NCI-H524 (cell line): ENCODE measurements around the gene POMGNT1.
"Not testable (repeated sequence)": the region's sequence is repeated elsewhere in the genome, so short reads cannot be mapped to it uniquely, and the experiment has no call there.

Source experiments
- DNase-seq, 2 experiments: peaks; one replicate each; lab custom pipeline; 2025; lab: John Stamatoyannopoulos, UW

POMGNT1 gene

DNA sequence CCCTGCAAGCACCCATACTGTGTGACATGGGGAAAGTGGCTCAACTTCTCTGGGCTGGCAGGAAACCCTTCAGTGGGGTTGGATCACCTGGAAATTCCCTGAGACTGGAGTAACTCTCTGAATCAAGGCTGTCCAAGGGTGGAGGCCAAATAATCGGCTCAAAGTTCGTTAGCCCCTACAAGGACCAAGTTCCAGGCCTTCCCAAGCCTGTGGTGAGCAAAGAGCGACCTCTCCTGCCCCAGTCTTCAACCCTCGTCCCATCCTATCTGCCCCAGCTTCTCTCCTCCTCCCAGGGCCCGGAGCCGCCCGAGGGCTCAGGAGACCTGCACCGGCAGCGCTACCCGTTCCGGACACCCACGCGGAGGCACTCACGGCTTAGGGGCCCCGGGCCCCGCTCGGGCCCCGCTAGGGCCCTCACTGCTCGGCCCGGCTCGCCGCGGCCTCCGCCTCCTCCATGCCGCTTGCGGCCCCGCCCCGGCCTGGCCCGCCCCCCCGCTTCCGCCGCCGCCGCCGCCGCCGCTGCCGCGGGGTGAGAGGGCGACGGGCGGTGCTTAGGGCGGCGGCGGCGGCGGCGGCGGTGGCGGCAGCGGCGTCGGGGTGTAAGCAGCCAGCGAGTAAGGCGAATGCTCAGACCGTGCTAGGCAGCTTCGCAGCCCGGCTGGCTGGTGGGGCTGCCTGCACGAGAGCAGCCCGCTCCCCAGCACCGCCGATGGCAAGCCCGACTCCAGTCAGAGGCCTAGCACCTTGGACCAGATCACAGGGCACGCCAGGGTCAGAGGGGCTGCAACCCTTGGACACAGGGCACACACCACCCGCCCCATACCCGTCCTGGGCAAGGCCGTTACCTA, at the start of gene POMGNT1:
Gene POMGNT1 (minus strand): TSS at position 471 of the 848 bp plus-strand sequence. CDS start 613 bp downstream, outside the sequence.
- peak in 1 of 2 experiments; percentile 43 for DNase-seq

DNA sequence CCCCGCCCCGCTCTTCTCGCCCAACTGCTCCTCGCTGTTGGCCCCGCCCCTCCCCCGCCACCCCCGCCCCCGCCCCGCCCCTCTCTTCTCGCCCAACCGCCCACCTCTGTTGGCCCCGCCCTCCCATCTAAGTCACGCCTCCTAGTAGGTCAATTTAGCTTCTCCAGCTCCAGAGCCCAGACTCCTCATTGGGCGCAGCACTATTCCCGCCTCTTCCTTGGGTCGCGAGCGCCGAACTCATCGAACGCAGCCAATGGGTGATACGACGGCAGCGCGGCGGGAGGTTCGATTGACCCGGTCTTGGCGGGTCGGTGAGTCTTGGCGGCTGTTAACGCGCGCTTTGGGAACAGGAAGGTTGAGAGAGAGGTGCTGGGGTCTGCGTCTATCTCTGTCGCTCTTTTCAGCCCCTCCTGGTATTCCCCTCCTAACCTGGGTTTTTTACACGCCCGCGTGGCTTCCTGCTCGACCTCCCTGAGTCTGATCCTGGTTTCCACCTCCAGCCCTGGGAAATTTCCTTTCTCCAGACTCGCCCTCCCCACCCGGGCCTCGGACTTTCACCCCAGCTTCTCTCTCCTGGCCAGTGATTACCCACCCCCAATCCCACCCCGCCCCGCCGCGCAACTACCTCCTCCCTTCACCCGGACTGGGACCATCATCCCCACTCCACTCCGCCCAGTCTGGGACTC, 49.3 kb upstream of the POMGNT1 start, which contains the start of gene RAD54L:
Gene RAD54L (plus strand): TSS at position 328 of the 686 bp plus-strand sequence. CDS start 643 bp downstream, outside the sequence.
- peak; percentile 98 for DNase-seq

DNA sequence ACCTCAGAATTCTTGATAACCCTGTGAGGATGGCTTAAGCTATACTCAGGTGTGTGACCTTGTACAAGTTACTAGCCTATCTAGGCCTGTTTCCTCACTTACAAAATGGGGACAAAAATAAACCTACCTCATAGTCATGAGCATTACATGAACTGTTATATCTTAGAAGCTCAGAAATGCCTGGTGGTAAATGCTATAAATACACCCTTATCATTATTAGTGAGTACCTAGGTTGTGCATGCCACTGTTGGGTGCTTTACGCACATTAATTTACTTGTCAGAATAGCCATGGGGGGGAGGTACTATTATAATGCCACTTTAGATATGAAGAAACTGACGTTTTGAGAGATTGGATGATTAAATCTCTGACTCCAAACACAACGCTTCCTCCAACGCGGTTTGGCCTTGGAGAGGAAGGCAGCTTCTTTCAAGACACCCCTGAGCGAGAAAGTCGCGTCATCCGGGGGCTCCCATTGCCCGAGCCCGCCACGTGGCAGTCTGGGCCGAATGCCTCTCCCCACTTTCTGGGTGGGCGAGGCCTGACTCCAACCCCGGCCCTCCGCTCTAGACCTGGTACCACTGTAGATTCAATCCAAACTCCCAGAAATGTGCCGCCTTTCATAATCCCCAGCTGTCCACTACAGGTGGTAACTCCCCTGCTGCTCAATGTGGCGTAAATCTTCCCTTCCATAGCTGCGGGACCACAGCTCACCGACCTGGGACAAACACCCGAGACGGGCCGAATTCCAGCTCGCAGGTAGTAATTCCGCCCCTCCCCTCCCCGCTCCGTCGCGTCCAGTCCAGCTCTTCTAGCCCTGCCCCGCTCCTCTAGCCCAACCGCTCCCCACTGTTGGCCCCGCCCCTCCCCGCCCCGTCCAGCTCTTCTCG, 48.6 kb upstream of the POMGNT1 start:
- DNase-seq, result no peak

DNA sequence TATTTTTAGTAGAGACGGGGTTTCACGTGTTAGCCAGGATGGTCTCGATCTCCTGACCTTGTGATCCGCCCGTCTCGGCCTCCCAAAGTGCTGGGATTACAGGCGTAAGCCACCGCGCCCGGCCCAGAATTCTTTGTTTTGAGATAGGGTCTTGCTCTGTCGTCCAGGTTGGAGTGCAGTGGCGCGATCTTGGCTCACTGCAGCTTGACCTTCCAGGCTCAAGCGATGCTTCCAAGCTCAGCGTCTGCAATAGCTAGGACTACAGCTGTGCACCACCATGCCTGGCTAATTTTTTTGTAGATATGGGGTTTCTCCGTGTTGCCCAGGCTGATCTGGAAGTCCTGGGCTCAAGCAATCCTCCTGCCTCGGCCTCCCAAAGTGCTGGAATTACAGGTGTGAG, 47.9 kb upstream of the POMGNT1 start:
- not testable (repeated sequence) for DNase-seq

DNA sequence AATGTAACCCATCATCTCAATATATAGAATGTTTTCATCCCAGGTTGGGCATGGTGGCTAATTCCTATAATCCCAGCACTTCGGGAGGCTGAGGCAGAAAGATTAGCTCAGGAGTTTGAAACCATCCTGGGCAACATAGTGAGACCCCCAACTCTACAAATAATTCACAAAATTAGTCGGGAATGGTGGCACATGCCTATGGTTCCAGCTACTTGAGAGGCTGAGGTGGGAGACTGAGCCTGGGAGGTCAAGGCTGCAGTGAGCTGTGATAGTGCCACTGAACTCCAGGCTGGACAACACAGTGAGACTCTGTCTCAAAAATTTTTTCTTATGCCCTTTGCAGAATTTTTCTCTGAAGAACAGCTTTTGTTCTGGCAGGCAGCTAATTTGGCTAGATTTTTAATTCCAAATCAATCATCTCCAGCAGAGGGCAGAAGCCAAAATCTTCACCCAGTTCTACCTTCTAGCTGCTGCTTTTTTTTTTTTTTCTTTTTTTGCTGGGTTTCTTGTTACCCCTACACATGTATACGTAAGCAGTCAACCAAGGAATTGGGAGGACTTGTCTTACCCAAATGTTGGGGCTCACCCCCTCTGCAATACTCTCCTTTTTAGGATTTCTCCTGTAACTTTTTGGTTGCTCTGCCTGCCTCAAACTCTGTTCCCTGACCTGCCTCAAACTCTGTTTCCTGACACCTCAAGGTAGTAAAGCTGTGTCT, 46.6 kb upstream of the POMGNT1 start:
- peak in 1 of 2 experiments; percentile 32 for DNase-seq

DNA sequence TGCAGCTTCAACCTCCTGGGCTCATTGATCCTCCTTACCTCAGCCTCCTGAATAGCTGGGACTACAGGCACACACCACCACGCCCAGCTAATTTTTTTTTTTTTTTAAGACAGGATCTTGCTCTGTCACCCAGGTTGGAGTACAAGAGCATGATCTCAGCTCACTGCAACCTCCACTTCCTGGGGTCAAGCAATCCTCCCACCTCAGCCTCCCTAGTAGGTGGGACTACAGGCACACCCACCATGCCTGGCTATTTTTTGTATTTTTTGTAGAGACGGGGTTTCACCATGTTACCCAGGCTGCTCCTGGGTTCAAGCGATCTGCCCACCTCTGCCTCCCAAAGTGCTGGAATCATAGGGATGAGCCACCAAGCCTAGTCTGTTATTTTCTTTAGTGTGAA, 45.6 kb upstream of the POMGNT1 start:
- not testable (repeated sequence) for DNase-seq

DNA sequence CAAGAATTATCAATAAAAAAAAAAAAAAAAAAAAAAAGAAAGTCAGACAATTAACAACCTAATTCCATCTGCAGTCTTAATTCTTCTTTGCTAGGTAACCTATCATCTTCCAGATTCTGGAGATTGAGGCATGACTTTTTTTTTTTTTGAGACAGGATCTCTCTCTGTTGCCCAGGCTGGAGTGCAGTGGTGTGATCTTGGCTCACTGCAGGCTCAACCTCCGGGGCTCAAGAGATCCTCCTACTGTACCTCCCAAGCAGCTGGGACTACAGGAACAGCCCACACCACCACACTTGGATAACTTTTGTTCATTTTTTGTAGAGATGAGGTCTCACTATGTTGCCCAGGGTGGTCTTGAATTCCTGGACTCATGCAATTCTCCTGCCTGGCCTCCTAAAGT, 44.7 kb upstream of the POMGNT1 start:
- DNase-seq, result no peak

DNA sequence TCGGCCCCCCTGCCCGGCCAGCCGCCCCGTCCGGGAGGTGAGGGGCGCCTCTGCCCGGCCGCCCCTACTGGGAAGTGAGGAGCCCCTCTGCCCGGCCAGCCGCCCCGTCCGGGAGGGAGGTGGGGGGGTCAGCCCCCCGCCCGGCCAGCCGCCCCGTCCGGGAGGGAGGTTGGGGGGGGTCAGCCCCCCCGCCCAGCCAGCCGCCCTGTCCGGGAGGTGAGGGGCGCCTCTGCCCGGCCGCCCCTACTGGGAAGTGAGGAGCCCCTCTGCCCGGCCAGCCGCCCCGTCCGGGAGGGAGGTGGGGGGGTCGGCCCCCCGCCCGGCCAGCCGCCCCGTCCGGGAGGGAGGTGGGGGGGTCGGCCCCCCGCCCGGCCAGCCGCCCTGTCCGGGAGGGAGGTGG, 43.5 kb upstream of the POMGNT1 start:
- not testable (repeated sequence) for DNase-seq

DNA sequence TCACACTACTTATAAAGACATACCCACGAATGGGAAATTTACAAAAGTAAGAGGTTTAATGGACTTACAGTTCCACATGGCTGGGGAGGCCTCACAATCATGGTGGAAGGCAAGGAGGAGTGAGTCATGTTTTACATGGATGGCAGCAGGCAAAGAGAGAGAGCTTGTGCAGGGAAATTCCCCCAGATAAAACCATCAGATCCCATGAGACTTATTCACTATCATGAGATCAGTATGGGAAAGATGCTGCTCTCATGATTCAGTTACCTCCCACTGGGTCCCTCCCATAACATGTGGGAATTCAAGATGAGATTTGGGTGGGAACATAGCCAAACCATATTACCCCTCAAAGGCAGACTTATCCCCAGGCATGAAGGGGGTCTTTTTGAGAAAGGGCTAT, 40.6 kb upstream of the POMGNT1 start:
- not testable (repeated sequence) for DNase-seq

DNA sequence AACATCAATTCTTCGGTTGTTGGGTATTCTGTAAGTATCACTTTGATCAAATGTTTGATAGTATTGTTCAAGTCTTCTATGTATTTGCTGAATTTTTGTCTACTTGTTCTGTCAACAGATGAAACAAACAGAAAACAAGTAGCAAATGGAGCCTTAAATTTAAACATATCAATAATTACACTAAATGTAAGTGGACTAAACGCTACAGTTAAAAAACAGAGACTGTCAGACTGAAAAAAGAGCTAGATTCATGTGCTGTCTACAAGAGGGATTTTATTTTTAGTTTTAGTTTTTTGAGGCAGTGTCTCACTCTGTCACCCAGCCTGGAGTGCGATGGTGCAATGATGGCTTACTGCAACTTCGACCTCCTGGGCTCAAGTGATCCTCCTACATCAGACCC, 38.6 kb upstream of the POMGNT1 start:
- DNase-seq, result no peak

DNA sequence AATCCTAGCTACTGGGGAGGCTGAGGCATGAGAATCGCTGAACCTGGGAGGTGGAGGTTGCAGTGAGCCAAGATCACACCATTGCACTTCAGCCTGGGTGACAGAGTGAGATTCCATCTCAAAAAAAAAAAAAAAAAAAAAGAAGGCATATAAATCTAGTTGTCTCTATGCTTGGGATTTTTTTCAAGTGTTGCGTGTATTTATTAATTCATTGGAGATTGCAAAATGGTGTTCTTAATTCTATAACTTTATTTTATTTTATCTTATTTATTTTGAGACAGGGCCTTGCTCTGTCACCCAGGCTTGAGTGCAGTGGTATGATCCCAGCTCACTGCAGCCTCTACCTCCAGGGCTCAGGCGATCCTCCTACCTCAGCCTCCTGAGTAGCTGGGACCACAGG, 33.0 kb upstream of the POMGNT1 start:
- not testable (repeated sequence) for DNase-seq

DNA sequence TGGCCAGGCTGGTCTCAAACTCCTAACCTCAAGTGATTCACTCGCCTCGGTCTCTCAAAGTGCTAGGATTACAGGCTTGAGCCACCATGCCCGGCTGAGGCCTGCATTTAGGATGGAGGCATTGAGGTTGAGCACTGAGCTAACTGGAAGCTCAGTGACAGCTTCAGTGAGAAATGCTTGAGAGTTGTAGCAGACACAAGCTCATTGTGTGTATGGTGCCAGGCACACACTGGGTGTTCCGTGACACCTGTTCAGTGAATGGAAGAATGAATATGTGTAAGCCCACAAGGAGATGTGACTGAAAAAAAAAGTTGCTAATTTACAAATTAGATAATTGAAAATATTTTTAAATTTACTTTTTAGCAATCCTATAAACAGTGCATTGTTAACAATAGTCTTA, 26.7 kb upstream of the POMGNT1 start:
- DNase-seq, result no peak

DNA sequence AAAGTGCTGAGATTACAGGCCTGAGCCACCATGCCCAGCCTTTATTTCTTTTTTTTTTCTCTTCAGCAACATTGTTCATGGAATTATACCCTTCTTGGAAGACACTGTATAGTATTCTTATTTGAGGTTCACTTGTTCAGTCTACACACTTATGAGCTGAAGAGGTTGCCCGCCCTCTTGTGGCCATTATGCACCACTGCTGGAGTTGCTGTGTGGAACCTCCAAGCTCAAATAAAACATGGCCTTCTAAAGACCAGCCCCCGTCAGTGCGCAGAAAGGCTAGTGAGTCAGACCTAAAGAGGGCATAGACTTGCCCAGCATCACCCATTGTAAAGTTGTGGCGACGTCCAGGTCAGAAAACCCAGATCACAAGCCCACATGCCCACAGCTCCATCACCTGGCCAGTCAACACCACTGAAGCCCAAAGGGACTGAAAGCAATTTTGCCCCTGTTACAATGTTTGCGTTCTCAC, 25.3 kb upstream of the POMGNT1 start:
- peak; percentile 40 to 75 for DNase-seq

DNA sequence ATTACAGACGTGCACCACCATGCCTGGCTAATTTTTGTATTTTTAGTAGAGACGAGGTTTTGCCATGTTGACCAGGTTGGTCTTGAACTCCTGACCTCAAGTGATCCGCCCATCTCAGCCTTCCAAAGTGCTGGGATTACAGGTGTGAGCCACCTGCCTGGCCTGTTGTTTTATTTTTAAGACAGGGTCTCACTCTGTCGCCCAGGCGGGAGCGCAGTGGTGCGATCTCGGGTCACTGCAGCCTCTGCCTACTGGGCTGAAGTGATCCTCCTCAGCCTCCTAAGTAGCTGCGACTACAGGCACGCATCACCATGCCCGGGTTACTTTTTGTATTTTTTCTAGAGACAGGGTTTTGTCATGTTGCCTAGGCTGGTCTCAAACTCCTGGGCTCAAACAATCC, 24.8 kb upstream of the POMGNT1 start:
- not testable (repeated sequence) for DNase-seq

DNA sequence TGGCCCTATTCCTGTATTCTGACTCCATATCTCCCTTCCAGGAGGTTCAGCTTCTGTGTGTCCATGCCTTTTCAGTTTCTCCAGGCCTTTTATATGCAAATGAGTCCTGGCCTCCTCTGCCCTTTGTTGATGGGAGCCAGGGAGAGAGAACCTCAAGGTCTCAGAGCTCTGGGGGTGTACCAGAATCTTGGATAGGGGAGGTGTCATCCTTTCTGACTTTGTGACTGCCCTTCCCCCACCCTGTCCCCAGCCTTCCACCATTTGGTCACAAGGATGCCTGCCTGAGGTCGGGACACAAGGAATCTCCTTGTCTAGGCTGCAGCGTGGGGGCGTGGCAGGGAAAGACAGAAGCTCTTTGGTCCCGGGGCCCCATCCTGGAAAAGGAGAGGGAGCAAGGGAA, 23.5 kb upstream of the POMGNT1 start:
- DNase-seq, result no peak

DNA sequence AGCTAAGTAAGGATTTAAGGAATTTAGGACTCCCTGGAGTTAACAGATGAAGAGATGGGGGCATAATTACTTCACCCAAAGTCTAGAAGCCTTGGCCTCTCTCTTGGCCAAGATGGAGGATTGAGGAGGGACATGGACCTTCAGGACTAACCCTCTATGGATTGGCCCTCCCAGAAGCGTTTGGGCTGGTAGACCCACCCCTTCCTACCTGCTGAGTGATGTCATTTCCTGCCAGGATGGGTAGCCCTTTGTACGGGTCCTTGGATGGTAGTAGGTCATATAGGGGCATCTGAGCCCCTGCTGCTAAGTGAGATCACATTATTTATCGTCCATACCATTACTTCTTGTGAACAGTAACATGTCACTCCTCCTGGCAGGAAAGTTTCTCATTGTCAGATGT, 22.6 kb upstream of the POMGNT1 start:
- DNase-seq, result no peak

DNA sequence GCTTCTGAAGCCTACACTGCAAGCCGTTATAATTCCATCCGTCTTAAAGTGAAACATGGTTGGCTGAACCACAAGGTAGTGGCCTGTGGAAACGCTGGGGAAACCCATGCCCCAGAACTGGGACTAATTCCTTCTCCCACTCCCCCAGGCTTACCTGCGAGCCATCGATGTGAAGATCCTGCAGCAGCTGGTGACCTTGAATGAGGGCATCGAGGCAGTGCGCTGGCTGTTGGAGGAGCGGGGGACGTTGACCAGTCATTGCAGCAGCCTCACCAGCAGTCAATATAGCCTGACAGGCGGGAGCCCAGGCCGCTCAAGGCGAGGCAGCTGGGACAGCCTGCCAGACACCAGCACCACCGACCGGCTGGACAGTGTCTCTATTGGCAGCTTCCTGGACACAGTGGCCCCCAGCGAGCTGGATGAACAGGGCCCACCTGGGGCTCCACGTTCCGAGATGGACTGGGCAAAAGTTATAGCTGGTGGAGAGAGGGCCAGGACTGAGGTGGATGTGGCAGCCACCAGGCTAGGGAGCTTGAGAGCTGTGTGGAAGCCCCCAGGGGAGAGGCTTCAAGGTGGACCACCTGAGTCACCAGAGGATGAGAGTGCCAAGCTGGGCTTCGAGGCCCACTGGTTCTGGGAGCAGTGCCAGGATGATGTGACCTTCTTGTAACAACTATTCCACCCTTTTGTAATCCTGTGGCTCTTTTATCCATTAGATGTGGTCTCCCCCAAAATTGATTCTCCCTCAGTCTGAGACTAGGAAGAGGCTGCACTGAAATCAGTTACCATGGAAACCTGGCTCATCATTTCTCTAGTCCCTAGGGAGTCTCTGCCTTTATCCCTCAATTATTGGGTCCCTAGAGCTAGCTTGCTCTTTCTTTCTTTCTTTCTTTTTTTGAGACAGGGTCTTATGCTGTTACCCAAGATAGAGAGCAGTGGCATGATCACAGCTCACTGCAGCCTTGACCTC, 21.6 kb upstream of the POMGNT1 start:
- DNase-seq, result no peak

DNA sequence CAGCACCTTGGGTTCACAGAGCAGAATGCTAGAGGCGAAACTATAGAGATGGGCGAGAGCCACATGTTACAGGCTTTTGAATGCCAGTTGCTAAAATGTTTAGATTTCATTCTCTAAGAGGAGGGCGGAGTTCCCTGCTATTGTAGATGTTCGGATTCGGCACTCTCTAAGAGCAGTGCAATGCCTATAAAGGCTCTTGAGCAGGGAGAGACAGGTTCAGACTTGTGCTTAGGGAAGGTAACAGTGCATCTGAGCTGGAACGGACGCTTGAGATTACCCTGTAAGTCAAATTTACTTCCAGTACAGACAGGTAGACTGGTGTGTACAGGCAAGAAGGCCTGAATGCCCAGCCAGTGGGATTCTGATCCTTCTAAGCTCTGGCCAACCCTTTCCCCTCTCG, 20.2 kb upstream of the POMGNT1 start:
- no peak for DNase-seq

DNA sequence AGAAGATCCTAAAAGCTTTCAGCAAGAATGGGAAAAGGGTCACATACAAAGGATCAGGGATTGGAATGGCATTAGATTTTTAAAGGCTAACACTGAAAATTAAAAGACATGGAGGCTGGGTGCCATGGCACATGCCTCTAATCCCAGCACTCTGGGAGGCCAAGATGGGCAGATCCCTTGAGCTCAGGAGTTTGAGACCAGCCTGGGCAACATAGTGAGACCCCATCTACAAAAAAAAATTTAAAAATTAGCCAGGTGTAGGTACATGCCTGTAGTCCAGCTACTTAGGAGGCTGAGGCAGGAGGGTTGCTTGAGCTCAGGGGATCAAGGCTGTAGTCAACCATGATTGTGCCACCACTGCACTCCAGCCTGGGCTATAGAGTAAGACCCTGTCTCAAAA, 17.3 kb upstream of the POMGNT1 start:
- no peak for DNase-seq

DNA sequence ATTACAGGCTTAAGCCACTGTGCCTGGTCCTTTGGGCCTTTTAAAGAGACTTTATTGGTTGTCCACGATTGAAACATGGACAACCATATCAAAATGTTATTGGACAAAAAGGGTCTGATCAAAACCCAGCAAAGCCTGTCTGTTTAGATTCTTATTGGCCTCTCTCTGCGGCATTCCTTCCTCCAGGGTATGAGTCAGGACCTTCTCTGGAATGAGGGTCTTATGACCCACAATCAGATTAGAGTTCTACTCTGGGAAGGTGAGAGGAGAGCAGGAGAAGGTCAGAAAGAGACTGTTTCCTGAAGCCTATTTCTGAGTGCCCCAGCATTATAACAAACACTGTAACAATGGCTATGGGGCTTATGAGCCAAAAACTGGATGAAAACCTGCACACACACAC, 12.8 kb upstream of the POMGNT1 start:
- DNase-seq, result no peak
